COLO668 (cell line): ENCODE measurements around the gene PTP4A2.
A peak's percentile ranks its signal among the peaks of the same experiment; 100 is the strongest.

Source experiments
- DNase-seq: peaks from one replicate; lab custom pipeline; 2025; ENCODE audit not compliant: unreplicated experiment; lab: John Stamatoyannopoulos, UW

The PTP4A2 gene

DNA sequence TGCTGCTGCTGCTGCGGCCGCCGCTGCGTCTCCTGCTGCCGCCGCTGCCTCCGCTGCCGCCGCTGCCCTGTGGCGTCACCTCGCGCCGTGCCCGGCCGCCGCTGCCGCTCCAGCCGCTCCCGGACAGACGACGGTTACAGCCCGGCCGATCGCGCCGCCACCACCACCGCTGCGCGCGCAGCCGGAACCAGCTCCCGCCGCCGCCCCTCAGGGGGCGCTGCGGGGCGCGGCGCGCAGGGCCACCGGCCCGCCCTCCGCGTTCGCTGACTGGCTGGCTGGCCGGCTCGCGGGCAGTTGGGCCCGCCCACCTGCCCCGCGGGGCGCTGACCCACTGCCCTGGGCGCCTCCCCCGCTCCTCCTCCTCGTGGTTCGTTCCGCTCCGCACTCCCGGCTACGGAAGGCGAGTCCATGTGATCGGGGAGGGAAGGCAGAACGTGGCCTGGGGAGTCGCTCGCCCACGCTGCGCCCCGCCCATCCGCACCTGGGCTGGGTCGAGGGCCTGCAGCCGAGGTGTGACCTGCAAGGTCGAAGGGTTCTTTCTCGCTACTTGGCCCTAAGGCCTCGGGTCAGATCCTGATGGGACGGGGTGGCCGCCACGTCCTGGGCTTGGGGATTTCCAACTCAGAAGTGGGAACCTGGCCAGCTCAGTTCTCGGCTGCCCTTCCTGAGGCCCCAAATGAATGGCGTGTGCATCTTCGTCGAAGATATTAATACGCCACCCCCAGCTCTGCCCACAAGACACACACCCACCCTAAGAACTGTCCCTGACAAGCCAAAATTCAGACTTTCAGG, at the start of gene PTP4A2:
Gene PTP4A2 (minus strand): TSS at position 185 of the 792 bp plus-strand sequence. CDS start 19,303 bp downstream, outside the sequence.
- peak; percentile 100 for DNase-seq

DNA sequence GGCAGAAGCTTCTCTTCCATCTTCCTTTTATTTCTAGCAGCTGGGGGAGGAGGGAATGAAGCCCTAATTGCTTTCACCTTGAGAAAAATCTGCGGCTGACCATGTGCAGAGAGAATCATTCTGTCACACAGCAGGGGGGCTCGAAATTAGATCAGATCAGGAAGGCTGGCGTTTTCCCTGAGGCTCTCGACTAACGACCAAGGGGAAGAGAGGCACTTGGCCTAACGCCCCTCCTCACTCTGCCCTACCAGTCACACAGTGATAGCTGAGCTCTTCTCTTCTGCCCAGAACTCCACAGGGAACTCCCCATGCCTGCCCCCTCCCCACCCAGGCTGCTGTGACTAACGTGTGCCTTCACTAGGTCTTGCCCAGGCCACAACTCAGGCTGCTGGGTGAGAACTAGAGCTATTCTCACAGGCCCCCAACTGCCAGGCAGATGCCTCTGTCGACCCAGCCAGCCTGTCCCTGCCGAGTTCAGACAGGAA, 49.0 kb upstream of the PTP4A2 start:
- DNase-seq, result no peak

DNA sequence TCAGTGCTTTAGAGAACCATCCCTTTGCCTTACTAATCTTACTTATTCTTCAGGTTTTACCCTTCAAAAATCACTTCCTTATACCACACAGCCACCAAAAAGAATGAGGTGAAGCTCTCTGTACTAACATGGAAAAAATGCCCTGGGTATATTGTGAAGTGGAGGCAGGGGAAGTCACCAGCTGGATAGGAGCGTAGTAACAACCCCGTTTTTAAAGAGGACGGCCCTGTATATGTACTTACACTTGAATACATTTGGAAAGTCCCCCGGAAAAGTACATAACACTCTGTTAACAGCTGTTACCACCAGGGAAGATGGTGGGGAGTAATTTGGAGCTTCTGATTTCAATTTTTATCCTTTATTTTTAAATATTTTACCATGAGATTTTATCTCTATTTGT, 47.3 kb upstream of the PTP4A2 start:
- DNase-seq, result no peak

DNA sequence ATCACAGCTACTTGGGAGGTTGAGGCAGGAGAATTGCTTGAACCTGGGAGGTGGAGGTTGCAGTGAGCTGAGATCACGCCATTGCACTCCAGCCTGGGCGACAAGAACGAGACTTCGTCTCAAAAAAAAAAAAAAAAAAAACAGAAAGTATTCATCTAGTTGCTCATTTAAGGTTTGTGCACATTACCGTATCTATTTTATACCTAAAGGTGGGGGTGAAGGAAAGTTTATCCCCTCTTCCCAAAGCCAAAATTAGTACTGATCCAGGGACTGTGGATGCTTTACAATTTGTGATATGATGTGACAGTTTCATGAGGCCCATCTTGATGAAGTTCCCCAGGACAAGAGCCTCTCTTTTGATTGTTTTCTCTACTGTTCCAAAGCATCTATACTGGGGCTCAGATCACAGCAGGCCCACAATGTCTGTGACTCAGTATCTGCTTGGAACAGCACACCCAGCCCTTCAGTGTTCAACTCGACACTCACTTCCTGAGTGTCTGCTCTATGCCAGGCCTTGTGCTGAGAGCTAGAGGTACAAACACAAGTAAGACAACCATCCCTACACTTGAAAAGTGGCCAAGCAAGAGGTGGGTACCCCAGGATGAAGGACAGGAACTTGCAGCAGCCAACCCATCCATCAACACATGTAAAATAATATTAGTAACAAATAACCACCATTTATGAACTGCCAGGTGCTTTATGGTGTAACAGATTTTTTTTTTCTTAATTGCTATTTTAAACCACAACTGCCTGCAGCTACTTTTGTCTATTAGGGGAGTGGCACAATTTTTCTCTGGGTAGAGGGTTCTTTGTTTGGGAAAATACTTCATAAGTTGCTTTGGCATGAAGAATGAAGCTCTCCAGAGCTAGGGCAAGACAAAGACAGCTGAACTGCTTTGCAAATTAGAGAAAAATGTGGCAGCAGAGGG, 46.5 kb upstream of the PTP4A2 start:
- no peak for DNase-seq

DNA sequence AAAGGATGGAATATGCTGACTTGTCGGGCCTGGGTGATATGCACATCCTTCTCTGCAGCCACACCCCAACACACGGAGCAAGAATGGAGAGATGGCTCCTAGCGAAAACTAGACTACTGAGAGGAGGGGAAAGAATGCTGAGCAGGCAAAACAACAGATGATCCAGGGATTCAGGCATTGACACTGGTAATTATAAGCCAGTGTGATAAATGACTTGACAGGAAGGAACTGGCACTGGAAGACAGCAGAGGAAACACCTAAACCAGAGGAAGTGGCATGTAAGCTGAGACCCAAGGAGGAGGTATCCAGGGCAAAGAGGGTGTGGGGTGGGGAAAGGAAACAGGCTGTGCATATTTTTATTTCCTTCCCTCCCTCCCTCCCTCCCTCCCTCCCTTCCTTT, 43.8 kb upstream of the PTP4A2 start:
- DNase-seq, result no peak

DNA sequence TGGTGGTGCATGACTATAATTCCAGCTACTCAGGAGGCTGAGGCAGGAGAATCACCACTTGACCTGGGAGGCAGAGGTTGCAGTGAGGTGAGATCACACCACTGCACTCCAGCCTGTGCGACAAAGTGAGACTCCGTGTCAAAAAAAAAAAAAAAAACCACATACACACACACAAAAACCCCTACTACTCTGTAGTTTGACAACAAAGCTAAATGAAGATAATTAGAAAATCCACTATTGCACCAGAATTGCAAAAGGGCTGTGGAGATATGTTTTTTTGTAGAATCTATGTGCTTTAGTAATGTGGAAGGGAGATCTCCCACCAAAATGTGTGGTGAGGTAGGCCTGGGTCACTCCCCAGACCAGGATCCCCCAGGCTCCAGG, 43.3 kb upstream of the PTP4A2 start:
- DNase-seq, result no peak

DNA sequence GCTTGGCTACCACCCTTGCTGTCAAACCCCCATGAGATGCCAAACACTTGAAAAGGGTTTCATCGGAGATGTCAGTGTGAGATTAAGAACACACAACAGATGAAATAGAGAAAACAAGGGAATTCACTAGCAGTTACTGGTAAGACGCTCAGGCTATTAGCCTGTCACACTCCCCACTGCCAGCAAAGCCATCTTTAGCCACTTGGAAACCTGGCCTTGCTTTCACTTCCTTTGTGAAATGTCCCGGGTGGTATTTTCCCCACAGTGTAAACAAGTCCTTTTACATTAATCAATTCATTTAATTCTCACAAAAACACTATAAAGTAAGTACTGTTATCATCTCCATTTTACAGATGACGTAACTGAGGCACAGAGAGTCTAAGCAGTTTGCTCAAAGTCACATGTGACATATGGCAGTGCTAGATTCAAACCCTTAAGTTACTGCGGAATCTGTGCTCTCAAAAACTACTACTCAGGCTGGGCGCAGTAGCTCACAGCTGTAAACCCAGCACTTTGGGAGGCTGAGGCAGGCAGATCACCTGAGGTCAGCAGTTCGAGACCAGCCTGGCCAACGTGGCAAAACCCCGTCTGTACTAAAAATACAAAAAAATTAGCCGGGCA, 42.8 kb upstream of the PTP4A2 start:
- no peak for DNase-seq

DNA sequence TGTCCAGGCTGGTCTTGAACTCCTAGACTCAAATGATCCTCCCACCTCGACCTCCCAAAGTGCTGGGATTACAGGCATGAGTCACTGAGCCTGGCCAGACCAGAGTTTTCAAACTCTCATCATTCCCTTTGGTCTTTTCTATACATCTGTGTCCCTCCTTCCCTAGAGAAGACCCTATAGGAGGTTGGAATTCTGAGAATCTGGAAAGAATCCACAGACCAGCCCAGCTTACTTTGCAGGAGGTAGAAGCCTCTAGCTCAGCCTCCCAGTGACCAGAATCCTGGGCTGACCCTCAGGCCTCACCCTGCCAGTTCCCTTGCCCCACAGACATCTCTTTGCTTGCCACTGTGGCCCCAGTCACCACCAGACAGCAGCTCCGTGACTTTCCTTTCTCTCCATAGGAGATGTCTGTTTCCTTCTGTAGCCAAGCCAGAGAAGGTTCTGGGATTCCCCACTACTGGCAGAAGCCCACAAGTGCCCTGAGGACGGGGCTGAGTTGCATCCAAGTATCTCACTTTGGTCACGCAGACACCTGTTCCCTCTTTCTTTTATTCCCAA, 40.8 kb upstream of the PTP4A2 start:
- no peak for DNase-seq

DNA sequence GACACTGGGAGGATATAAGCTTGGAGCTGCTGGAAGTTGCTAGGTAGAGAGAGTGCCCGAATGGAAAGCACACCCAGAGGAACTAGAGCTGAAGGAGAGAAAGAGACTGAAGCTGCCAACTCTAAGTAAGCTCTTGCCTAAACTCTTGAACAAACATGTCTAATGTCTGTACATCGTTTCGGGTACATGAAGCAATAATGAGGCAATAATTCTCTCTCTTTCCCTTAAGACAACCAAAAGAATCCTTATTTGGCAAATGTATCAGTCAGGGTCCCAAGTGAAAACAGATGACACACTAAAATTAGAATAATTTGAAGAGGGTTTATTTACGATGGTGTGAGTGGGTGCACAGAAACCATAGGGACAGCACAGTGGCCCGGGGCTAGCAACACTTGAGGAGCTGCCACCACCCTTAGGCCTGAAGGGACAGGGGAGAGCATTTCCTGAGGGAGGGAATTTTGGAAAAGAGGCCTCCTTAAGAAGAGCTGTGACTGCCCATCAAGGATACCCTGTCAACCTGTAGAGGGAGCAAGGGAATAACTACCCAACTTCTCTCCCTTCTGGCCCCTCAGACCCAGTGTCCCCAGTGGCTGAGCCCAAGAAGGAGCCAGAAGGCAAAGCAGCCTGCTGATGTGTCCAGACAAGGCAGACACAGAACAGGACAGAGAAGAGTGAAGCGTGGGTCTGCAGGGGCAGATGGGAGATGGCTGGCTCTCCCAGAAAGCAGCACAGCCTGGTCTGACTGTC, 39.4 kb upstream of the PTP4A2 start:
- DNase-seq, result no peak

DNA sequence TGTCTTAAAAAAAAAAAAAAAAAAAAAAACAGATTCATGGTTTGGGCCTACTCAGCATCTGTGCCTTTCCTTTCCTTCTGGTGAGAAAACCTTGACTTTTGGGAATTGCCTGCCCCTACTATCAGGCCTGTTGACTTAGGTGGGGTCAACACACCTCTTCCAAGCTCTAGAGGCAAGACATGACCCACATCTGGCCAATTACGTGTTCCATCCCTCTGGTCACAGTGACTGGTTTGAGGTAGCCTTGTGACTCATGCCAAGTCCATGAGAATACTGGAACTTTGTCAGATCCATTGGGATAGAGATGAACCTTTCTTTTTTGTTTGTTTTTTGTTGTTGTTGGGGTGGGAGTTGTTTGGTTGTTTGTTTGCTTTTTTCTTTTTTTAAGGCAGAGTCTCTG, 38.2 kb upstream of the PTP4A2 start:
- no peak for DNase-seq

DNA sequence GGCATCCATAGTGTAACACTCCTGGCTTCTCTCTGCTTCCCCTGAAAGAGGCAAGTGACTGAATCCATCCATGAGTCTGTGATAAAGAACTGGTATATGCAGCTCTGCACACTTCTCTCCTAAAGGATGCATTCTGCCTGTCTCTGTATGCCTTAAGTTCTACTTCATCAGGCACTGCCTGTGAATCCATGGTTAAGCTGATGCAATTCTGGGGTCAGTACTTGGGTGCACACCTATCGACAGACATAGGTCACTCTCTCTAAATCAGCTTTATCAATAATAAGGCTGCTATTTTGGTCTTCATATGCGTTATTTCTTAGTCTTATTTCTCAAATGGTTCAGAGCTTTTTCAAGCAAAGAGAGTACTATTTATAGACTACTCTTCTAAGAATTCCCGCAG, 32.7 kb upstream of the PTP4A2 start:
- no peak for DNase-seq

DNA sequence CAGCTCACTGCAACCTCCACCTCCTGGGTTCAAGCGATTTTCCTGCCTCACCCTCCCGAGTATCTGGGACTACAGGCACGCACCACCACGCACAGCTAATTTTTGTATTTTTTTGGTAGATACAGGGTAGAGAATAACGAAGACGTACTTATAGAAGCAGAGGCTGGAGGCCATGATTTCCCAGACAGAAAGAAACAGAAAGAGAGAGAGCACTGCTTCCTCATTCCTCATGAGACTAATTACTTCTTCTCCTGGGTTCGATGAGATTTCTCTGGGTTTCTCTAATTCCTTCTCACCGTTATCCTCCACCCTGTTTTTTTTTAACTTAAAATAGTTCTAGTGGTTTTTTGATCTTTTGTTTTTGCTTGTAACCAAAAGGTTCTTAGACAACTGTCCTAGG, 23.4 kb upstream of the PTP4A2 start:
- DNase-seq, result no peak

DNA sequence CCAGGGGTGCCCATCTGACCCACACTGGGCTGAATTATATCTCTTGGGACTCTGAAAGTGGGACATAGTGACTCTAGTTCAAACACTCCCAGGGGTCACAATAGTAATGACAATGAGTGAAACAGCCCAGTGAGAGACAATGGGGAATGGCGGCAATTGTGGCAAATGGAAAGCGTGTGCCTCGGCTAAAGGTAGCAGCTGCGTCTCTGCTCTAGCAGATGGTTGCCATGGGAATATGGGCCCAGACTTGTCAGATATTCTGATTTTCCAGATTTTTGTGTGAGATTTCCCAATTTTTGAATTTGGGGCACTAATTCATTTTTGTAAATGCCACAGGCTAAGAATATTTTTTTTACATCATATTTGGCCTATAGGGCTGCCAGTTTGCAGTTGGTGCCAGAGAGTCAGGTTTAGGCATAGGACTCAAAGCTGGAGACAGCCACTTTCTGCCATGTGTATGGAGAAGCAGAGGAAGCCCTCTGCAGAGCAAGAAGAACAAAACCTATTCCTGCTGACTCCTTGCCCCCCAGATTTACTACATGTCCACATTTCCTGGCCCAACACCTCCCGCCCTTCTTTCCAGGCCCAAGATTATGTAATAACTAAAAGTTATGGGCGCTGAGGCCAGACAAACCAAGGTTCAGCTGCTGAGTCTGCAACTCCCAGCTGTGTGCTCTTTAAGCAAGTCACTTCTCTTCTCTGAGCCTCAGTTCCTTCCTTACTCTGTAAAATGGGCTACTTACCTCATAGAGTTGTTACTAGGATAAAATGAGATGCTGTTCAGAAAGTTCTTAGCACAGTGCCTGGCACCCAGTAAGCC, 21.6 kb upstream of the PTP4A2 start:
- DNase-seq, result no peak

DNA sequence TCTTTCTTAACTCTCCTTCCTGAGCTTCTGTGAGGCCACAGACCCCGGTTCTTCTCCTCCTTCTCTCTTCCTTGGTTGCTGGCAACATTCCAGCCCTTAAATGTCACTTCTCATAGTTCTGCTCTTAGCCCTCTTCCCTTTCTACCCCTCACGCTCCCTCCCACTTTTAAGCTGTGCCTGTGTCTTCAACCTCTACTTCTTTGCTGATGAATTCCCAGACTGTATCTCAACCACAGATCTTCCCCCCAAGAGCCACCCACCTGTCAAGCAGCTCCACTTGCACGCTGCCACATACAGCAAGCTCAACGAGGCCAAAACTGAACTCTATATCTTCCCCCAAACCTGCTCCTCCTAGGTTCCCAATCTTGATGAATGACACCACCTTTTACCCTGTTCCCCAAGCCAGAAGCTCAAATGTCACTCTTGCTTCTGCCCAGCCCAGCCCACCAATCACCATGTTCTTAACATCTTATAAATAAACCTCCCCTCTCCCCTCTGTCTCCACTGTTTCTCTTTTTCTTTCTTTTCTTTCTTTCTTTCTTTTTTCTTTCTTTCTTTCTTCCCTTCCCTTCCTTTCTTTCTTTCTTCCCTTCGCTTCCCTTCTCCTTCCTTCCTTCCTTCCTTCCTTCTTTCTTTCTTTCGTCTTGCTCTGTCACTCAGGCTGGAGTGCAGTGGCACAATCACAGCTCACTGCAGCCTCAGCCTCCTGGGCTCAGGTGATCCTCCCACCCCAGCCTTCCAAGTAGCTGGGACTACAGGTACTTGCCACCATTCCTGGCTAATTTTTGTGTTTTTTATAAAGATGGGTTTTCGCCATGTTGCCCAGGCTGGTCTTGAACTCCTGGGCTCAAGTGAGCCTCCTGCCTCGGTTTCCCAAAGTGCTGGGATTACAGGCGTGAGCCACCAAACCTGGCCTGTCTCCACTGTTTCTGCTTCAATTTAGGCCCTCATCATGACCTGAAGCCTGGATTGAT, 19.8 kb upstream of the PTP4A2 start:
- no peak for DNase-seq

DNA sequence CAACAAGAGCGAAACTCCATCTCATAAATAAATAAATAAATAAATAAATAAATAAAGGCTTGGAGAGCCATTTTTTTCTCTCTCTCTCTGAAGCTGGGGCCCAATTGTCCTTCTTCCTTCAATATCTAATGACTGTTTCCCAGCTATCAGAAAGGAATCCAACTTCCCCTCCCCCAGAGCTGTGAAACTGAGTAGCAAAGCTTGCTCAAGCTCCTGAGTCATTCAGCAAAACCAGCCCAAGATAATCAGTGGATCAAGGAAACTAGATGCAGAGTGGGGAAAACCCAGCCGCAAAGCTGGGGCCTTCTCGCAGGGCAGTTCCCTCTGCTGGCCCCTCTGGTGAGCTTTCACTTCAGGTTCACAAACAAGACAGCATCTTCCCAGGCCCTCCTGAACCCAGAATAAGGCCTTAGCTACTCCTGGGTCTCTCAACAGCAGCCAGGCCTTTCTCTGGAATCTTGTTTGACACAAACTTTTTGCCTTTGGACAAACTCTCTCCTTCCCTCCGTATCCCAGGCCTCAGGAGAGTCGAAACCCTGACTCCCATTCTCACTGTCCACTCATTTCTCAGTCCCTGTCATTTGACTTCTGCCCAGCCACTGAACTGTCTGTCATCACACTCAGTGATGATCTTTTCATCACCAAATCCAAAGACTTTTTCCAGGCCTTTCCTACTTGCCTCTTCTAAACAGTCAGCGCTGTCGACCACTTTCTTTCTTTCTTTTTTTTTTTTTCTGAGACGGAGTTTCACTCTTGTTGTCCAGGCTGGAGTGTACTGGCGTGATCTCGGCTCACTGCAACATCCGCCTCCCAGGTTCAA, 18.0 kb upstream of the PTP4A2 start:
- no peak for DNase-seq

DNA sequence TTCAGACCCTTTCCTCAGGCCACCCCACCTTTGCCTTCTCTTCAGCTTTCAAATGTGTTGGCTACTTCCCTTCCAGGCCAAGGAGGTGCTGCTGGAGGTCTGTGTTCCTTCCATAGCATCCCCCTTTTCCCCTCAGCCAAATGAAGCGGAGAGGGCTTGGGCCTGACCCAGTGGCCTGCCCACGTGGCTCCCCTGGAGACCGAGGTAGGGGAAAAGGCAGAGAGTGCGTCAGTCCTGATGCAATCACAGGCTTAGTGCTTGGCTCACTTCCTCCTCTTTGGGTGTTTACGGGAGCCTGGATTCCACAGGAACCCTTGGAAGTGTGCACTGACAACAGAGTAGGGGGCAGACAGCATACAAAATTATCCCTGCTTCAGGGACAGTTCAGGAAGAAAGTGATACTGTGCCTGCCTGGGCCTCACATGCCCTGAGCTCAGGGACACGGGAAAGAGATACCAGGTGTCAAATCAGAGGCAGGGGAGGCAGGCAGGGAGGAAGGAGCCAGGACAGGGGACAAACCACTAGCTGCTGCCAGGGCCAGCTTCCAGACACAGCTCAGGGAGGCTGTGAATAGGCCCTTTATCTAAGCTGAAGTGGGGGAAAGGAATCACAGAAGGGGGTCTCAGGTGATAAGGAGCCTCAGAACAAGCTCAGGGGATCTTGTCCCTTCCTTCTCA, 16.6 kb upstream of the PTP4A2 start:
- no peak for DNase-seq

DNA sequence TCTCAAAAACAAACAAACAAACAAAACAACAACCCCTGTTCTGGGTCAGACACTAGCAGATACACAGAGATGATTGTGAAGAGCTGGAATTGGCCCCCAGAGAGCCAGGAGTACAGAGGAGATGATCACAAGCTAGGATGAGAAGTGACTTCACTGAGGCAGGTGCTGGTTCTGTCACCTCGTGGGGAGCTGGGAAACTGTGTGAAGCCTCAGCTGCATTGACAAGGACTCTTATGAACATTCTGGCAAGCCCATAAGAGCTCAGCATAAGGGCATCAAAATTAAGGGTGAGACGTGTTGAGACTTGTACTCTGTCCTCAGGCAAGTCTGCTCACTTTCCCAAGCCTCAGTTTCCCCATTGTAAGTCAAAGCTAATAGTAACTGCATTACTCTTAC, 14.7 kb upstream of the PTP4A2 start:
- no peak for DNase-seq
